Measurements from ENCODE around the gene C10orf143. TPM values are rescaled to one million over a fixed set of nuclear protein-coding genes. Genes with fewer than 3 reads are reported as not detected.
"Not testable (repeated sequence)": the region's sequence is repeated elsewhere in the genome, so short reads cannot be mapped to it uniquely, and the experiment has no call there.

C10orf143 gene
- total RNA-seq, 1 donor from 2014 or later: not detected

DNA sequence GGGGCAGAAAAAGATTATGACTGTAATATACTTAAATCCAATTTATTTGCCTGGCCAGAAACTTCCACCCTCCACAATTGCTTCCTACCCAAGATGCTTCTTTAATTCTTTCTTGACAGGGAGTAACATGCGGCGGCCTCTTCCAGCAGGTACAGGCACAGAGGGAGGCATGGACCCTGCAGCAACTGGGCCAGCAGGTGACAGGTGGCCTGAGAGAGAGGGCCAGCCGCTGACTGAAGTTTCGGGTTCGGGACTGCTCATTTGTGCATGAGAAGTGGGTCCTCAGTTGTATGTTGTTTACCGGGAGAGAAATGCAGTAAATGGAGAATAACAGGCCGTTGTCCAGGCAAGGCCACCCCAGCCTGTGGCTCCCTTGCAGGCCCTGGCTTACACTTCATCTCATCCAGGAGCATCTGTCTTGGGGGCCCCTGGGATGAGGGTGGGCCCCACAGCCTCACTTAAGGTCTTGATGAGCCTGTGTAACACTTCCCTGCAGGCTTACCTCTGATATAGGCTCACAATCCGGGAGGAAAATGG lies 72.5 kb downstream of the C10orf143 start:
- DNase-seq (ENCODE audit: extremely low read depth, low read depth, low spot score): no peak

DNA sequence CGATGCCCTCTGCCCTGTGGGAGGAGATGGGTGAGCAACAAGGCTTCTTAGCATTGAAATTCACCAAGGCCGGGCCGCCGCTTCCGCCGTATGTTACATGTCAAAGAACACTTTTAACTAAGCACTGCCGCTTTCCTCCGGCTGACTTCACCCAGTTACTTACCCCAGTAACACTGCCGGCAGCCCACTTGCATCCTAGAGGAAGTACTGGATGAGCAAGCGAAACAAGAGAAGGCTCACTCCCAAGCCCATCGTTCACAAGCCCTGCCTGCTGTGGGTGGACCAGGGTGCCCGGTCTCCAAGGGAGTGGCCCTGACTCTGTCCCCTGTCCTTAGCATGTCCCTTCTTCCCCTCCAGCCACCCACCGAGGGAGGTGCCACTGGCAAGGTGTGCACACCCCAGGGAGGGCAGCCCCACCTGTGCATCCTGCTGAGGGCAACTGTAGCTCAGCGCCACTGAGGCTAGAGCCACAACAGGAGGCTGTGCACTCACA lies 73.4 kb downstream of the C10orf143 start:
- DNase-seq (ENCODE audit: extremely low read depth, low read depth, low spot score): no peak

DNA sequence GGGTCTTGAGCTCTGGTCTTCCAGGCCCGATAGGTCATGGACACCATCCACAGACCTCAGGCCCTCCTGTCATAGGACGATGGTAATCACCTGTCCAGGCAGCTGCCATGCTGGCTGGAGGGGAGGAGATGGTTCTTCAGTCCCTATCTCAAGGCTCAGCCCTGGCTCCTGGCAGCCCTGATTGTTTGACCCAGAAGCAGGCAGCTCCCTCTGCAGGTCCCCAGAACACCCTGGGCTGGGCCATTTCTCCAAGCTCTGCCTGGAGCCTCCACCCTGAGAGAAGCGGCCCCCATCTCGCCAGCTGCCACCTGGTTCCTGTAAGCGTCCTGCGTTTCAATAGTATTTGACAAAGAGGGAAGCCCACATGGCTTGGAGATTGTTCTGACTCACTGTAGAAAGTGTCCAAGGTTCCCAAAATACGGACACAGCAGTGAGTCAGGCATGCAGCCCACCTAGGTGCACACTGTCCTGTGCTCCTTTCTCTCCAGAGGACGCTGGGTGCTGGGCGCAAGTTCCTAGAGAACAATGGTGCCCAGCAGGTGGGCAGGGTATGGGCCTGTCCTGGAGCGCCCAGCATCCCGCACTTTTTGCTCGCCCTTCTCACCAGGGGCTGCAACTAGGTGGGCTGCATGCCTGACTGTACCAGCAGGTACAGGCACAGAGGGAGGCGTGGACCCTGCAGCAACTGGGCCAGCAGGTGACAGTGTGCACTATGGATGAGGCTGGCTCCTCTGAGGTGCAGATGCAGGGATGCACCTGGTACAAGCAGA lies 74.1 kb downstream of the C10orf143 start:
- no peak for DNase-seq (ENCODE audit: extremely low read depth, low read depth, low spot score)

DNA sequence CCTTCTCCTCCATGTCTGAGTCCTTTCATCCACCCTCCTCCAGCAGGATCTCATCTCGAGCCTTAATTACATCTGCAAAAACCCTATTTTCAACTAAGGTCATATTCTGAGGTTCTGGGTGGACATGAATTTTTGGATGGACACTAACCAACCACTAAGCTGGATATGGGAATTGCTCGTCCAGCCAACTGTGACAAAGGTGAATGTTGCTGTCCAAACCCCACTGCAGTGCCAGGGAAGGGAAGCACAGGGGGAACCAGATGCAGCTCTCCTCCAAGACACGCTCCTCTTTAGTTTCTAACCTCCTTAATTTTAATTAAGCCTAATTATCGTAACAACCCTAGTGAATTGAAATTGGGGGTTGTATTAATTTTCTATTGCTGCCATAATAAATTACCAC lies 81.4 kb downstream of the C10orf143 start:
- no peak for DNase-seq (ENCODE audit: extremely low read depth, low read depth, low spot score)

DNA sequence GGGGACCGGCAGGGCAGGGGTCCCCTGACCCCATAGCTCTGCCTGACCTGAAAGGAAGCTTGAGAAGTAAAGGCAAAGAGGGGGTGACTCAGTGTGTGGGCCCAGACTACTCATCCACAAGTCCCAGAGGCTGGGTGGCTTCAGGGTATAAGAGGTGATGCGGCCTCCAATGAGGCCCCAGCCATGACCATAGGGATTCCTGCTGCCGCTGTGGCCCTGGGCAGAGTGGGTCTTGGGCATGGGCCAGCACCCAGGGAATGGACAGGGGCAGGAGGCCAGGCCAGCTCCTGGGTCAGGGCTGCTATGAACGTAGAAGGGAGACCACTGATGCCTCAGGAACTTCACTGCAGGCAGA lies 82.2 kb downstream of the C10orf143 start:
- DNase-seq (ENCODE audit: extremely low read depth, low read depth, low spot score): no peak

DNA sequence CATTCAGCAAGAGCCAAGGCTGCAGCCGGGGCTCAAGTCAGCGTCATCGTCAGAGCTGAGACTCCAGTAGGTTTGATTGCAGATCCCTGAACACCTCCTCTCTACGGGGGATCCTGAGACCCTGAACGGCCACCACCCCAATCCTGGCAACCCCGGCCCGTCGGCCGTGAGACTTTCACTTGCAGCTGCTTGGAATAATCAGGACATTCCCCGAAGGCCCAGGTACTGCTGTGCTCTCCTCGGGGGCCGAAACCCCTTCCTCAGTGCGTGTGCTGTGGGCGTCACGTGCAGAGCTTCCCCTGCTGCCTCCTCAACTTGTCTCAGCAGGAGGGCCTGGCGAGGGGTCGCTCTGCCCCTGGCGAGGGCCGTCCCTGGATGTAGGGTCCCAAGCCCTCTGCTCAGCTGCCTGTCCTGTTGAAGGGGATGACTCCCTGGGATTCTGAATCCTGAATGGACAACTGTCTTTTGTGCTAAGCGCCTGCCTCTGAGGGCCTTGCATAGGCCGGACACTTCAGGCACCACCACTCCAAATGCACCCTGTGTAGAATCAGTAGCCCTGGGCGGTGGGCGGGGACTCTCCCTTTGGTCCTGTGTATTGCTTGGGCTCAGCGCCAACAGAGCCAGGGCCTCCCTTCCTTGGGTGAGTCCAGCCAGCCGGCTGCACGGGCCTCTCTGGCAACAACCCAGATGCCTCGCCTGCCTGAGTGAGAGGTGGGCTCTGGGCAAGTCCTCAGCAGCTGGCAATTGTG lies 82.7 kb downstream of the C10orf143 start:
- no peak for DNase-seq (ENCODE audit: extremely low read depth, low read depth, low spot score)

DNA sequence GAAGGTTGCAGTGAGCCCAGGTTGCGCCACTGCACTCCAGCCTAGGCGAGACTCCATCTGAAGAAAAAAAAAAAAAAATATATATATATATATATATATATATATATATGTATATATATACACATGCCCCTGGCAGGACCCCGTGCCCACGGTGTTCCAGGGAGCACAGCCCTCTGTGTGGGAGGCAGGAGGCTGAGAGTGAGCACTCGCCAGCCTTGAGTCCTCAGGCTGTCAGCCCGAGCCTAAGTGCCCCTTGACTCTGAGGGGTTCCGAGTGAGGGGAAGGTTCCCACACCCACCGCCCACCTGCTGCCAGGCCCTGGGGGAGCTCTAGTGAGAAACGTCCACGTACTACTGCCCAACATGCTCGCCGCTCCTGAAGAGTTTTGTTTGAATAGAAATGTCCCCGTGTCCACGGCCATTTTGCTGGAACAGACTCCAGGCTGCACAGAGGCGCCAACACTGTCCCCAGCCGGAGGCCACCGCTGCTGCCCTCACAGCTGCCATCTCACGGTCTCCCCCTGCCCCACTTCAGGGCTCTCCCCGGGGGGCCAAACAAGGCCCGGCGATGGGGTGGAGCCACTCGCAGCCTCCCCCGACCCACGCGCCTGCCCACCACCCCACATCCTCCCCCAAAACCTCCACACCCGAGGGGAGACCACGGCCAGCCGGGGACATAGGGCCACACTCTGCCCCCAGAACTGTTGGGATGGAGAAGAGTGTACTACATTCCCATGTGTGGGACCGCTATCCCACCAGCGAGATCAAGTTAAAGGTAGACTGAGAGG lies 83.8 kb downstream of the C10orf143 start:
- DNase-seq (ENCODE audit: extremely low read depth, low read depth, low spot score): no peak

DNA sequence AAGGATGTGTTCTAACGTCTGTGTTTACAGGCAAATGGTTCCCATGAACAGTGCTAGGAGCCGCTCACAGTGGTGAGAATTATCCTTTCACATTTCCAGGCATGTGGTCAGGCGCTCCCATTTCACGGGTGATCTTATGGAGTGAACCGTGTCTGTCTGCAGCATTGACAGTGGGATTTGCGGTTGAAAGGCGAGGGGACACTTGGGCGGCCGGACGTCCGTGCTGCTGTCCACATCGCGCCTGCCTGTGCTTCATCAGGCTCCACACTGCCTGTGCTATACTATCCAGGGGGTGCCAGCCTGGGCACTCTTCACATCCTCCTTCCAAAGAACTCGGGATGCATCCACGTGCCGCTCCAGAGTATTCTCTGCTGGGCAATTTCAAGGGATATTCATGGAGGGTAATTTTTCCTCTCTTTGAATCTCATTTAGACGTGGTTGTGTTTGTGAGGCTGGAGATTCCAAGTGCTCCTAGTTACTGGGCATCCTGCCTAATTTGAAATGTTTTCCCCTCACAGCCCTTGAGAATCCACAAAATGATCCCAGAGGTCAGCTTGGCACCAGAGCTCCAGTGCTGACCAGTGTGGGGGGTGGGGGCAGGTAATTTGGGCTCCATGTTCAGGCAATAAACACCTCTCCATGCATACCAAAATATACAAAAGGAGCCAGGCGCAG lies 84.7 kb downstream of the C10orf143 start:
- DNase-seq (ENCODE audit: extremely low read depth, low read depth, low spot score): no peak

DNA sequence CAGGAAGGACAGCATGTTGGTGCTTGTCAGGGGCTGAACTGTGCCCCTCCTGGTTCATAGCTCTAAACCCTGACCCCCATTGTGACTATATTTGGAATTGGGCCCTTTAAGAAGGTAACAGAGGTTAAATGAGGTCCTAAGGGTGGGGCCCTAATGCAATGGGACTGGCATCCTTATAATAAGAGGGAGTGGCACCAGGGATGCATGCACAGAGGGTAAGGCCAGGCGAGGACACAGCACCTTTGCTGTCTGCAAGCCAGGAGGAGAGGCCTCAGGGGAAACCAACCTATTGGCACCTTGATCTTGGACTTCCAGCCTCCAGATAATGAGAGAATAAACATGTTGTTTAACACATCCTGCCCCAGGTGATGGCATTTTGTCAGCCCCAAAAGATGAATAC lies 85.3 kb downstream of the C10orf143 start:
- DNase-seq (ENCODE audit: extremely low read depth, low read depth, low spot score): no peak

DNA sequence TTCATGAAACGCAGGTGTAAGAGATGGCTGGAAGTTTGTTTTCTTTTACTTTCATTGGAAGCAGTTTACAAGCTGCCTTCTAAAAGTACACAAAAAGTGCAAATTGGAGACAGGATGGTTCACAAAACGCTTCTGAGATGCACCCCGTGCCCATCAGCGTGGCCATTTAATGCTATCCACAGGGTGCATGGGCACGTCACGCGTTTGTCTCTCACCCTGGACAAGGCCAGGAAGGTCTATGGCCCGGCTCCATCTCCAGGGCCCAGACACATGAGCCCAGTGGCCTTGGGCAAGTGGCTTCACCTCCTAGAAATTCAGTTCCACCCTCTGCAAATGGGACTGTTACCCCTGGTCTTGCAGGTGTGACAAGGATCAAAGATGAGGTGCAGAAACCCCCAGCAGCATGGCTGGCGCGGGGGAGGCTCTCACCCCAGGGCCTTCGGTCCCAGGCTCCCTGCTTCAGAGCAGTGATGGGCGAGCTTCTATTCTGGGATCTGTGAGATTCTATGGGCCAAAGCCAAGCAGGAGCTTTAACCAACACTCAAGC lies 85.8 kb downstream of the C10orf143 start:
- DNase-seq (ENCODE audit: extremely low read depth, low read depth, low spot score): no peak

DNA sequence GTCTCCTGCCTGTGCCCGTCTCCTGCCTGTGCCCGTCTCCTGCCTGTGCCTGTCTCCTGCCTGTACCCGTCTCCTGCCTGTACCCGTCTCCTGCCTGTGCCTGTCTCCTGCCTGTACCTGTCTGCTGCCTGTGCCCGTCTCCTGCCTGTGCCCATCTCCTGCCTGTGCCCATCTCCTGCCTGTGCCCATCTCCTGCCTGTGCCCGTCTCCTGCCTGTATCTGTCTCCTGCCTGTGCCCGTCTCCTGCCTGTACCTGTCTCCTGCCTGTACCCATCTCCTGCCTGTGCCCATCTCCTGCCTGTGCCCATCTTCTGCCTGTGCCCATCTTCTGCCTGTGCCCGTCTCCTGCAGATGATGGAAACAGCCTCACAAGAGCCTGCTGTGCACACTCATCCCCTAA lies 86.3 kb downstream of the C10orf143 start:
- DNase-seq (ENCODE audit: extremely low read depth, low read depth, low spot score): not testable (repeated sequence)

DNA sequence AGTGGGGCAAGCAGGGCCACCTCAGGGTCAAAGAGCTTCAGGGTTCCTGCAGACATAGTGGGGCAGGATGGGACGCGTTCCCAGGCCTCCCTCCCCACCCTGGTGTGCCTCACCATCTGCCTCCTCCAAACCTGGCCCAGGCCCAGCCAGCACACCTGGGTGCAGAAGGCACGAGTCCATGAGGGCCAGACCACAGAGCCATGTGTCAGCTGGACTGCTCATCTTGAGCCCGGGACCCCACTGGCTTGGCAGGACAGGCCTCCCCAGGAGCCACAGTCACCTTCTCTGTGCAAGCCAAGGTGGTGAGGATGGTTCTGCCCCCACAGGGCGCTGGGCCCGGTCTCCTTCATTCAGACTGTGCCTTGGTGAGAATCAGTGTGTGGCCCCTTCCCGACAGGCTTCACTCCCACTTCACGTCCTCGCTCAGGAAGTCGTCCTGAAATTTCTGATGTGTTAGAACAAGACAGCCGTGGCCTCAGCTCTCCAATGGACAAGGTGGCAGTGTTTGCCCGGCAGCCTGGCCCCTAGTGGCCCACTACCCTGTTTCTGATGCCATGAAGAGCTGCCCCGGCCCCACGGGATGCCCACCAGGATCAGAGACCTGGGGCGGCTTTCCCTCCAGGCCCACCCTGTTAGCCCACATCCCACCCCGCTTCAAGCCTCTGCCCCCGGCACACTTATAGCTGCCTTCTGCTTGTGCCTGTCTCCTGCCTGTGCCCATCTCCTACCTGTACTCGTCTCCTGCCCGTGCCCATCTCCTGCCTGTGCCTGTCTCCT lies 87.0 kb downstream of the C10orf143 start:
- no peak for DNase-seq (ENCODE audit: extremely low read depth, low read depth, low spot score)

DNA sequence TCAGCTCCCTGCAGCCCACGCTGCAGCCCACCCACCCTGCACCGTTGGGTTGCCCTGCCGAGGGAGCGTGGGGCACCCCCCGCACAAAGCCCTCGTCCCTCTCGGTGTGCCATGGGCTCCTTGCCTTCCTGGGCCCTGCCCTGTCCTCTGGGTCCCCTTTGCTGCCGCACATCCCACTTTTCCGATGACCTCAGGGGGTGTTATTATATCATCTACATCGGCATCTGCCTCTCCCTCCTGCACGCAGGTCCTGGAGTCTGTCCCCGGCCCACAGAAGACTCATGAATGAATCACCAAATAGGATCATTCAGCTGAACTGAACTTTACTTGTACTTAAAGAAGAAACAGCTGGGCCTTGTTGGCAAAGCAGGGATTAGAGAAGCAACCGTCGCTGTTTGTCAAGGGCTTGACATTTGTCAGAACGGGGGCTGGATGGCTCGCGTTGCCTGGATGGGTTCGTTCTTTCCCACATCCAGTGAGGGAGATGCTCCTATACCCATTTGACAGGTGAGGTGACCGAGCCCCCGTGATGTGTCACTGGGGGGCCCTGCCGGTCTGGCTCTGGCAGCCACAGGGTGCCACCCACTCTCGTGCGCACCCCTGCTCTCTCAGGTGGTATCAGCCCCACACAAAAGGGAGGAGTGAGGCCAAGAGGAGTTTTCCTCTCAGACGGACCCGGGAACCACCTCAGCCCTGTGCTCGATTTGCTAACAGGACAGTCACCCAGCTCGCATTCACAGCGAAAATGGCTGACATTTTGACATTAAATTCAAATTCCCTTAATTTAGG lies 87.9 kb downstream of the C10orf143 start:
- DNase-seq (ENCODE audit: extremely low read depth, low read depth, low spot score): no peak

DNA sequence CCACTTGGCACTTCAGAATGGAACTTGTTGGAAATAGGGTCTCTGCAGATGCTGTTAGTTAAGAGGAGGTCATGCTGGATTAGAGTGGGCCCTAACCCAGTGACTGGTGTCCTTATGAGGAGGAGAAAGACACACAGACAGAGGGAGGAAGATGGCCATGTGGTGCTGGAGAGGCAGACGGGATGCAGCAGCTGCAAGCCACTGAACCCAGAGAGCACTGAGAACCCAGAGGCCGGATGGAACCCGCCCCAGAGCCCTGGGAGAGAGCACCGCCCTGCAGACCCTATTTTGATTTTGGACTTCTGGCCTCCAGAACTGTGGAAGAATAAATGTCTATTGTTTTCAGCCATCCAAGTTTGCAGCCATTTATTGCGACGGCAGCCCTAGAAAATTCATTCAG lies 88.5 kb downstream of the C10orf143 start:
- no peak for DNase-seq (ENCODE audit: extremely low read depth, low read depth, low spot score)

DNA sequence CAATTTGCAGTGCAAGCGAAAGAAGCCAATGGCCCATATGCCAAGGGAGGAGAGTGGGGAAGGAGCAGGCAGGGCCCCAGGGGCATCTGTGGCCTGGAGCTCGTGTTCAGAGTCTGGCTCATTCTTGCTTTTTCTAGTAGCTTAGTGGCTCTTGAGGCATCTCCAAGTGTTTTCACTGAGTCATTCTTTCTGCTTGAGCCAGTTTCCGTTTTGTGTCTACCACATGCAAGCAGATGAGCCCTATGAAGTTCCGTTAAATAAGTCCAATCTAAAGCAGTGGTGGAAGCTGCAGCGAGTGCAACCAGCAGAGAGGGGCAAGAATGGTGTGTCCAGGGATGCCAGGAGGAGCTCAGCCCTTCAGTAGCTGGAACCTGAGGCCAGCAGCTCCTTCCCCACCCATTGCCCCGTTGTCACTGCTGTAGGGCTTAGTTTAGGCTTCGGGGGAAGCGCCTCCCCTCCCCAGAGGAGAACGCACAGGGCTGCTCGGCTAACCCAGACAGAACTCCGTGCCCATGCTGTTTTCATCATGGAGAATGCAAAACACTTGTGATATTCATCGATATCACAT lies 89.2 kb downstream of the C10orf143 start:
- no peak for DNase-seq (ENCODE audit: extremely low read depth, low read depth, low spot score)

DNA sequence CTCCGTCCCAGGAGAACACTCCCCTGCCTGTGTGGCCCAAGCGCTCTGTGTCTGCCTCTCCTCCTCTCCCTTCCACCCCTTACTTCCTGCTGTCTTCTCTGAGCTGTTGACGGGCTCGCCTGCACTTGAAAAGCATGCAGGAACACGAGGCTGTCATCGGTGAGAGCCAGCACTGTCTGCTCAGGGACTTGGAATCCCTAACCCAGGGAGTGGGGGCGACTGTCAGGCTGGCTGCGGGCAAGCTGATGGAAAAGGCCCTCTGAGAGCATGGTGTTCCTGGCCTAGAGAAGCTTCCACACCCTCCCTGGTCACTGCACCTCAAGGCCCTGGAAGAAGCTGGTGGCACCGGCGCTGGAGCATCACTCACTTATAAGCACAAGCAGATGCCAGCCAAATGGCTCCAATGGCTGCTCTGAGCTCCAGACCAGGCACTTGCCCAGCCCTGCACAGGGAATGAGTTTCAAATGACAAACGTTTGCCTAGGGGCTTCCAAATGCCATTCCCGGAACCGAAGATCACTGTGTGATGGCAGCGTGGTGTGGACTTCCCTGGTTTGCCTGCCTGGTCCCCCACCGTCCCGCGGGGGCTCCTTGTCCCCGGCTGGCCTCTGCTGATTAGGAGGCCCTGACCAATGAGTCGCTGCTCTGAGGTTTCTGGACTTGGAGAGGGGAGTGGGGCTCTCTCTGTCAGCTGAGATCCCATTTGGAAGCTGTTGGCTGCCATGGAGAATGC lies 89.8 kb downstream of the C10orf143 start:
- DNase-seq (ENCODE audit: extremely low read depth, low read depth, low spot score): no peak

DNA sequence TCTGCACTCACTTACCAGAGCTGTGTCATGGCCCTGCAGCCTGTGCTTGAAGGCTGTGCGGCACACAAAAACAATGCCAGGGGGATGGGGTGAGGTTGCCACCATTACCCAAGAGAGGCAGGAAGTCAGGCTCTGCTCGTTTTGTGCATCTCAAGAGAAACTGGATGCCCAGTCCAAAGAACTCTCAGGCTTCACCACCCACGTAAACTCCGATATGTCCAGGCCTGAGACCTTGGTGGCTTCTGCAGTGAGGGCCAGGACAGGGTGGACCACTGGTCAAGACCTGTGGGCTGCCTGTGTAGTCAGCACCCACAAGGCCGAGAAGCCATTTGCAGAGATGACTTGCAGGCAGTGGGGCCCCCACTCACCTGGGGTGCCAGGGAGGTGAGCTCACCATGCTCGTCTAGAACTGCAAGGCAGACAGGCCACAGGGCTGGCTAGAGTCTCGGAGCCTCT lies 91.9 kb downstream of the C10orf143 start:
- DNase-seq (ENCODE audit: extremely low read depth, low read depth, low spot score): no peak

DNA sequence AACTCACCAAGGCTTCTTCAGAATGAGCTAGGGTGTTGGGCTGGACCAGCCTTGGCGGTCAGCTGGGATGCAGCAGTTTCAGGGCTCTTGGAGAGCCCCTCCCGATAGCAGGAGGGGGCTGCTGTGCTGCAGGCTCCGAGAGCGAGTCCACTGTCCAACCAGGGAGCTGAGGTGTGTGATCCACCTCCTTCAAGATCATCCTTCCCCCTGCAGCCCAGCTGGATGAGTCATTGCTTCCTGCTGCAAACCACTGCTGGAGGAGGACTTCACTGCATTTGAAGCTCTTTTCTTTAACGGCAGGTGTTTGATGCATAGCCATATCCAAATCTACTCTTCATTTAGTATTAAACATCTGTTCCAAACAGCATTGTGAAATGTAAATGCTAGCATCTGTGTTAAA lies 92.4 kb downstream of the C10orf143 start:
- no peak for DNase-seq (ENCODE audit: extremely low read depth, low read depth, low spot score)
